Endothelial cell of umbilical vein (primary cell): Measurements from ENCODE around the gene ZFAND6. TPM values are rescaled to one million over a fixed set of nuclear protein-coding genes. Genes with fewer than 3 reads are reported as not detected.

Experiments used
- BruUV-seq: library from RNA; stranded (reverse); fragments of 400-500 nt; replicated peaks from 2 replicates; lab custom pipeline; 2021; lab: Mats Ljungman, UMichigan
- CTCF ChIA-PET: fragments of 300-600, 350-600 bp; sonication (Branson Sonifier 250); formaldehyde crosslinking; loops from one replicate; lab custom pipeline; 2021; ENCODE audit warnings: antibody characterized with exemption, inconsistent platforms; lab: Charles Lee
- POLR2A ChIA-PET: fragments of 300-600, 350-600 bp; sonication (Branson Sonifier 250); formaldehyde crosslinking; loops from one replicate; lab custom pipeline; 2021; ENCODE audit warnings: antibody characterized with exemption, inconsistent platforms; lab: Charles Lee
- DNase-seq: peaks from one replicate; pipeline ENCODE4 v3.0.0-alpha.2; 2011; ENCODE audit warnings: low read depth, low spot score
- FAIRE-seq: peaks from 2 replicates; lab custom pipeline; 2011; peaks lifted over from hg19 to GRCh38; lab: Jason Lieb, UNC
- H2AFZ ChIP-seq: 2 replicates; pipeline ENCODE4 v1.6.0; 2012; ENCODE audit warnings: low read depth, low read length, control low read depth, inconsistent platforms
- H3K27ac ChIP-seq: 2 replicates; pipeline ENCODE4 v1.5.1; 2011; ENCODE audit warnings: low read depth, mild to moderate bottlenecking, control low read depth, low read length, moderate library complexity; ENCODE audit not compliant: insufficient read depth
- H3K27me3 ChIP-seq, 2 experiments: 2 replicates each; pipeline versions ENCODE4 v1.6.0 to v1.6.1; 2011; ENCODE audit warnings: low read length in 2 of 2, mixed read lengths in 1 of 2; ENCODE audit not compliant: control insufficient read depth in 2 of 2, insufficient read depth in 2 of 2
- H3K36me3 ChIP-seq, 2 experiments: 2 replicates in 1 of 2; 3 replicates in 1 of 2; pipeline ENCODE4 v1.5.1; 2011; ENCODE audit warnings: low read length in 2 of 2, mild to moderate bottlenecking in 1 of 2, moderate library complexity in 1 of 2; ENCODE audit not compliant: control insufficient read depth in 2 of 2, insufficient read depth in 2 of 2; ENCODE audit errors: extremely low read depth in 1 of 2
- H3K4me1 ChIP-seq: 3 replicates; pipeline ENCODE4 v1.5.1; 2011; ENCODE audit warnings: mild to moderate bottlenecking, low read length; ENCODE audit not compliant: control insufficient read depth, insufficient read depth; ENCODE audit errors: extremely low read depth
- H3K4me2 ChIP-seq: 2 replicates; pipeline ENCODE4 v1.6.1; 2011; ENCODE audit warnings: low read length, control low read depth, mixed read lengths; ENCODE audit not compliant: insufficient read depth
- H3K4me3 ChIP-seq, 3 experiments: fragments of 200-600 bp in 1 of 3; sonication (generic), shearing (Covaris generic) in 1 of 3; replicated peaks in 1 of 3; 2 replicates each; pipeline ENCODE4 v1.5.1; 2011 to 2016; ENCODE audit warnings: control low read depth in 3 of 3, low read length in 3 of 3, mild to moderate bottlenecking in 2 of 3, inconsistent platforms in 1 of 3, low read depth in 1 of 3, moderate library complexity in 1 of 3; ENCODE audit not compliant: insufficient read depth in 1 of 3
- H3K79me2 ChIP-seq: 2 replicates; pipeline ENCODE4 v1.6.0; 2012; ENCODE audit warnings: low read length, inconsistent platforms; ENCODE audit not compliant: control insufficient read depth, insufficient read depth
- H3K9ac ChIP-seq: replicated peaks from 2 replicates; pipeline ENCODE3; 2011; ENCODE audit warnings: low read length, control low read depth; ENCODE audit not compliant: insufficient read depth; ENCODE audit errors: extremely low read depth
- H3K9me1 ChIP-seq: replicated peaks from 3 replicates; pipeline ENCODE4 v1.6.0; 2011; ENCODE audit warnings: mild to moderate bottlenecking, low read length; ENCODE audit not compliant: control insufficient read depth, insufficient read depth; ENCODE audit errors: extremely low read depth
- H3K9me3 ChIP-seq: replicated peaks from 2 replicates; pipeline ENCODE4 v1.5.1; 2012; ENCODE audit warnings: low read length, inconsistent platforms; ENCODE audit not compliant: control insufficient read depth, insufficient read depth
- H4K20me1 ChIP-seq: replicated peaks from 2 replicates; pipeline ENCODE3; 2011; ENCODE audit warnings: mild to moderate bottlenecking, low read length; ENCODE audit not compliant: control insufficient read depth, insufficient read depth; ENCODE audit errors: extremely low read depth
- EZH2 ChIP-seq: IDR thresholded peaks from 2 replicates; pipeline ENCODE4 v1.6.1; 2012; ENCODE audit warnings: borderline replicate concordance, low read depth, mild to moderate bottlenecking, moderate library complexity, low read length, inconsistent platforms; ENCODE audit not compliant: severe bottlenecking
- FOS ChIP-seq: IDR thresholded peaks from 2 replicates; pipeline ENCODE4 v1.6.1; 2011; ENCODE audit warnings: mild to moderate bottlenecking, low read length, moderate library complexity, borderline replicate concordance; ENCODE audit not compliant: insufficient read depth
- GATA2 ChIP-seq: IDR thresholded peaks from 2 replicates; pipeline ENCODE4 v1.7.0; 2011; ENCODE audit warnings: low read depth, mild to moderate bottlenecking, moderate library complexity, mixed read lengths, low read length; ENCODE audit not compliant: insufficient read length, insufficient read depth
- JUN ChIP-seq: IDR thresholded peaks from 2 replicates; pipeline ENCODE4 v1.6.1; 2011; ENCODE audit warnings: borderline replicate concordance, low read depth; ENCODE audit not compliant: insufficient read length, insufficient read depth
- MYC ChIP-seq: IDR thresholded peaks from one replicate; pipeline ENCODE4 v1.6.1; 2011; ENCODE audit warnings: mild to moderate bottlenecking, low read depth, low read length
- POLR2A ChIP-seq: IDR thresholded peaks from 2 replicates; pipeline ENCODE4 v1.6.1; 2012; ENCODE audit warnings: low read depth, mild to moderate bottlenecking, control low read depth, low read length
- POLR2AphosphoS5 ChIP-seq: IDR thresholded peaks from 2 replicates; pipeline ENCODE4 v1.6.1; 2012; ENCODE audit warnings: low read depth, mild to moderate bottlenecking, control low read depth, low read length, moderate library complexity; ENCODE audit not compliant: insufficient read depth
- dilution Hi-C: fragments of 300-500 bp; cut with MboI; formaldehyde crosslinking; loops from one replicate; pipeline ENCODE4 v1.15.0; 2019; ENCODE audit warnings: low sequenced_read_pairs; ENCODE audit not compliant: extremely low pct_ligation_motif_present
- intact Hi-C: fragments of 100-400 bp; cut with micrococcal nuclease; formaldehyde crosslinking; loops from one replicate; pipeline ENCODE4 v1.10.0; 2022
- polyA plus RNA-seq, 4 experiments: library from polyadenylated mRNA; depleted of rRNA in 3 of 4; stranded (reverse) in 3 of 4; unstranded in 1 of 4; fragments of >200 nt; gene quantifications; 2 replicates each; pipeline versions ENCODE4 v1.2.1 to v1.2.3, GENCODE V29; 2011 to 2012; ENCODE audit warnings: missing spikeins in 1 of 4
- total RNA-seq: library from RNA; stranded (reverse); gene quantifications from 2 replicates; pipeline ENCODE4 v1.2.3, GENCODE V29; 2021
- TF ChIP-seq, protein P1 (sequence below), 2 donors: IDR thresholded peaks; 1 replicate in 1 of 2; 2 replicates in 1 of 2; pipeline ENCODE4 v1.5.1; 2011; ENCODE audit warnings: low read length in 2 of 2, mild to moderate bottlenecking in 2 of 2, moderate library complexity in 2 of 2, control low read depth in 1 of 2, inconsistent platforms in 1 of 2, low read depth in 1 of 2; ENCODE audit not compliant: insufficient read depth in 1 of 2; ENCODE audit errors: extremely low read depth in 1 of 2
- TF ChIP-seq, protein P2 (sequence below): IDR thresholded peaks from 2 replicates; pipeline ENCODE4 v1.6.1; 2011; ENCODE audit not compliant: insufficient read depth, insufficient read length

The ZFAND6 gene
- total and polyA plus RNA-seq, 2 donors (not counting 3 experiments of a cell fraction or from before 2014, with no cell fraction given) = 50.3 to 97.9 TPM

DNA sequence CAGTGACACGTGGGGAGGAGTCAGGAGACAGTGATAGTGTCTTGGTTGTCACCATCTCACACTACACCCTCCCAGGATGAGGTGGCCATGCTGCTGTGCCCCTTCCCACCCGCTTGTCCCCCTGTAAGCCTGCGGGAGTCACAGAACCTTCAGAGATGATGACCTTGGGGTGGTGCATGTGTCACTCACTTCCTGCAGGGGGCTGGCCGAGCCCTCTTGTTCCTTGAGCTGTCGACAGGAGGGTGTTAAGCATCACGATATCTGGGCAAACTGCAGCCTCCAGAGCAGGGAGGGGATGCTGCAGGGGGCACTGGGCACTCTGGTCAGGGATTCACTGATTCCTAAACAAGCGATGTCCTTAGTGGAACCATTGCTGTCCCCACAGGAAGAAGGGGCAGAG is 121.0 kb downstream of the ZFAND6 start:
- H3K36me3 ChIP-seq = no peaks in the 10 kb centered on the region
- peaks cover 28% of the 10 kb centered on the region for H3K4me1 ChIP-seq
- H3K9me3 ChIP-seq = no peaks in the 10 kb centered on the region
- H3K4me2 ChIP-seq = no peak overlapping the region
- no peak overlapping the region for H3K27ac ChIP-seq
- dilution Hi-C loops = no loop called here
- intact Hi-C loops = no loop called here
- H3K9me1 ChIP-seq = no peaks in the 10 kb centered on the region
- H2AFZ ChIP-seq = no peak overlapping the region
- no TSS peak for BruUV-seq
- no peaks in the 10 kb centered on the region for H4K20me1 ChIP-seq
- no peaks in the 10 kb centered on the region for H3K79me2 ChIP-seq
- no peak overlapping the region for H3K9ac ChIP-seq
- no peak for FAIRE-seq
- ChIA-PET POLR2A (no interaction called here), CTCF (interaction anchor here (2.2 kb wide), 1 partner anchor 7 kb away, joined by 5 read pairs; no protein-coding TSS in a partner anchor)
- TF ChIP-seq POLR2AphosphoS5 = no peak
- TF ChIP-seq FOS = no peak
- TF ChIP-seq, protein P1, sequence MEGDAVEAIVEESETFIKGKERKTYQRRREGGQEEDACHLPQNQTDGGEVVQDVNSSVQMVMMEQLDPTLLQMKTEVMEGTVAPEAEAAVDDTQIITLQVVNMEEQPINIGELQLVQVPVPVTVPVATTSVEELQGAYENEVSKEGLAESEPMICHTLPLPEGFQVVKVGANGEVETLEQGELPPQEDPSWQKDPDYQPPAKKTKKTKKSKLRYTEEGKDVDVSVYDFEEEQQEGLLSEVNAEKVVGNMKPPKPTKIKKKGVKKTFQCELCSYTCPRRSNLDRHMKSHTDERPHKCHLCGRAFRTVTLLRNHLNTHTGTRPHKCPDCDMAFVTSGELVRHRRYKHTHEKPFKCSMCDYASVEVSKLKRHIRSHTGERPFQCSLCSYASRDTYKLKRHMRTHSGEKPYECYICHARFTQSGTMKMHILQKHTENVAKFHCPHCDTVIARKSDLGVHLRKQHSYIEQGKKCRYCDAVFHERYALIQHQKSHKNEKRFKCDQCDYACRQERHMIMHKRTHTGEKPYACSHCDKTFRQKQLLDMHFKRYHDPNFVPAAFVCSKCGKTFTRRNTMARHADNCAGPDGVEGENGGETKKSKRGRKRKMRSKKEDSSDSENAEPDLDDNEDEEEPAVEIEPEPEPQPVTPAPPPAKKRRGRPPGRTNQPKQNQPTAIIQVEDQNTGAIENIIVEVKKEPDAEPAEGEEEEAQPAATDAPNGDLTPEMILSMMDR (IDR thresholded peaks at IDR 0.05; ENCODE audit: extremely low read depth in 1 of 2, insufficient read depth in 1 of 2, low read depth in 1 of 2, low read length in 2 of 2) = no peak
- TF ChIP-seq JUN = no peak
- TF ChIP-seq, protein P2, sequence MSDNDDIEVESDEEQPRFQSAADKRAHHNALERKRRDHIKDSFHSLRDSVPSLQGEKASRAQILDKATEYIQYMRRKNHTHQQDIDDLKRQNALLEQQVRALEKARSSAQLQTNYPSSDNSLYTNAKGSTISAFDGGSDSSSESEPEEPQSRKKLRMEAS = no peak
- no peak for TF ChIP-seq GATA2
- no peak for TF ChIP-seq MYC
- no peak for TF ChIP-seq POLR2A
- TF ChIP-seq EZH2 = no peak
- no peaks in the 10 kb centered on the region for H3K27me3 ChIP-seq
- DNase-seq = no peak
- no peak overlapping the region for H3K4me3 ChIP-seq
